A673 (cell line): Measurements from ENCODE around the gene LEP. TPM values are rescaled to one million over a fixed set of nuclear protein-coding genes. Genes with fewer than 3 reads are reported as not detected.

Experiments
- BruUV-seq: library from RNA; stranded (reverse); fragments of 400-500 nt; replicated peaks from 2 replicates; lab custom pipeline; 2021; lab: Mats Ljungman, UMichigan
- CTCF ChIA-PET: fragments of 300-600 bp; sonication (Branson Sonifier 250); formaldehyde crosslinking; loops from one replicate; lab custom pipeline; 2022; ENCODE audit warnings: antibody characterized with exemption; lab: Charles Lee
- POLR2A ChIA-PET: fragments of 300-600 bp; sonication (Branson Sonifier 250); formaldehyde crosslinking; loops from one replicate; lab custom pipeline; 2022; ENCODE audit warnings: antibody characterized with exemption; ENCODE audit not compliant: low non-redundant PET; lab: Charles Lee
- DNase-seq: peaks from one replicate; pipeline ENCODE4 v3.0.0-alpha.2; 2015; ENCODE audit warnings: low spot score
- H3K27ac ChIP-seq: fragments of 200-600 bp; sonication (generic); 2 replicates; pipeline ENCODE4 v1.5.1; 2016; ENCODE audit warnings: mixed run types, low read depth, mild to moderate bottlenecking, mixed read lengths, antibody characterized with exemption, low read length; ENCODE audit not compliant: poor library complexity, severe bottlenecking
- H3K27me3 ChIP-seq: fragments of 200-600 bp; sonication (generic); replicated peaks from 2 replicates; pipeline ENCODE4 v1.6.1; 2017; ENCODE audit warnings: mixed run types, low read depth, mild to moderate bottlenecking, mixed read lengths, antibody characterized with exemption, low read length; ENCODE audit not compliant: insufficient read depth, poor library complexity
- H3K36me3 ChIP-seq: fragments of 200-600 bp; sonication (generic); 2 replicates; pipeline ENCODE4 v1.6.1; 2016; ENCODE audit warnings: mixed run types, mild to moderate bottlenecking, mixed read lengths, antibody characterized with exemption, low read length; ENCODE audit not compliant: insufficient read depth, poor library complexity, severe bottlenecking
- H3K4me1 ChIP-seq: fragments of 200-600 bp; sonication (generic); 2 replicates; pipeline ENCODE4 v1.6.1; 2017; ENCODE audit warnings: mixed run types, mild to moderate bottlenecking, mixed read lengths, antibody characterized with exemption, low read length; ENCODE audit not compliant: insufficient read depth, poor library complexity, severe bottlenecking
- H3K4me3 ChIP-seq: fragments of 200-600 bp; sonication (generic); 2 replicates; pipeline ENCODE4 v1.5.1; 2016; ENCODE audit warnings: low read depth, mixed run types, mild to moderate bottlenecking, mixed read lengths, low read length; ENCODE audit not compliant: poor library complexity, severe bottlenecking
- H3K9me3 ChIP-seq: fragments of 200-600 bp; sonication (generic); 2 replicates; pipeline ENCODE4 v1.6.1; 2016; ENCODE audit warnings: mixed run types, low read depth, mild to moderate bottlenecking, mixed read lengths, antibody characterized with exemption, low read length; ENCODE audit not compliant: poor library complexity, severe bottlenecking
- CTCF ChIP-seq: fragments of 300-800, 200-600 bp; sonication (generic); conservative IDR thresholded peaks from 2 replicates; pipeline ENCODE4 v1.5.1; 2017; ENCODE audit warnings: low read depth, mild to moderate bottlenecking, antibody characterized with exemption, low read length, moderate library complexity, mixed read lengths
- EZH2 ChIP-seq: fragments of 200-600 bp; sonication (generic); IDR thresholded peaks from 2 replicates; pipeline ENCODE4 v1.6.1; 2017; ENCODE audit warnings: borderline replicate concordance, low read depth, mild to moderate bottlenecking, mixed read lengths, antibody characterized with exemption, low read length; ENCODE audit not compliant: poor library complexity, severe bottlenecking
- intact Hi-C: fragments of 100-400 bp; cut with micrococcal nuclease; formaldehyde crosslinking; loops from one replicate; pipeline ENCODE4 v1.10.0; 2022; ENCODE audit not compliant: unreplicated experiment
- total RNA-seq: library from RNA; stranded (reverse); gene quantifications from 2 replicates; pipeline ENCODE4 v1.2.3, GENCODE V29; 2021

LEP gene
- total RNA-seq, 1 experiment from 2014 or later, result not detected

GRCh38 chr7:128203047-128203491, 38.0 kb upstream of the LEP start:
- no peak for DNase-seq
- intact Hi-C loops, result no loop called here
- ChIA-PET POLR2A (no interaction called here), CTCF (no interaction called here)
- BruUV-seq, result no TSS peak
- Histone ChIP-seq H3K27ac (no peak overlapping the region), H3K4me1 (no peaks in the 10 kb centered on the region), H3K36me3 (no peaks in the 10 kb centered on the region), H3K4me3 (no peak overlapping the region), H3K9me3 (no peaks in the 10 kb centered on the region), H3K27me3 (peaks cover 41% of the 10 kb centered on the region)
- TF ChIP-seq EZH2 (no peak), CTCF (no peak)

GRCh38 chr7:128203710-128204214, 37.3 kb upstream of the LEP start:
- POLR2A ChIA-PET, result no interaction called here
- intact Hi-C loops, result no loop called here

DNA sequence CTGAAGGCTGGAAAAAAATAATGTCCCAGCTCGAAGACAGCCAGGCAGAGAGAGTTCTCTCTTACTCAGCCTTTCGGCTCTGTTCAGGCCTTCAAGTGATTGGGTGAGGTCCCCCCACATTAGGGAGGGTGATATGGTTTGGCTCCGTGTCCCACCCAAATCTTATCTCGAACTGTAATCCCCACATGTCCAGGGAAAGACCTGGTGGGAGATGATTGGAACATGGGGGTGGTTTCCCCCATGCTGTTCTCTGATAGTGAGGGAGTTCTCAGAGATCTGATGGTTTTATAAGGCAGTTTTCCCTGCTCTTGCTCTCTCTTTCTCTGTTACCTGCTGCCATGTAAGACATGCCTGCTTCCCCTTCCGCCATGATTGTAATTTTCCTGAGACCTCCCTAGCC, 36.6 kb upstream of the LEP start:
- Histone ChIP-seq H3K9me3 (no peaks in the 10 kb centered on the region), H3K36me3 (no peaks in the 10 kb centered on the region), H3K4me1 (no peaks in the 10 kb centered on the region), H3K27ac (no peak overlapping the region), H3K4me3 (no peak overlapping the region), H3K27me3 (peaks cover 41% of the 10 kb centered on the region)
- no peak for DNase-seq
- POLR2A ChIA-PET, result no interaction called here
- BruUV-seq, result no TSS peak
- intact Hi-C loops, result no loop called here
- TF ChIP-seq CTCF (no peak), EZH2 (no peak)
- CTCF ChIA-PET, result interaction anchor here (0.6 kb wide), 1 partner anchor 628 kb away, joined by 4 read pairs; no protein-coding TSS in a partner anchor

More at GRCh38 chr7:128203710-128204214, 37.3 kb upstream of the LEP start:
- DNase-seq, result no peak
- no TSS peak for BruUV-seq
- no peaks in the 10 kb centered on the region for H3K9me3 ChIP-seq
- peaks cover 41% of the 10 kb centered on the region for H3K27me3 ChIP-seq
- H3K27ac ChIP-seq, result no peak overlapping the region
- H3K4me3 ChIP-seq, result no peak overlapping the region
- H3K4me1 ChIP-seq, result no peaks in the 10 kb centered on the region
- TF ChIP-seq CTCF, result no peak
- TF ChIP-seq EZH2, result no peak
- CTCF ChIA-PET, result interaction anchor here (0.6 kb wide), 1 partner anchor 629 kb away, joined by 4 read pairs; no protein-coding TSS in a partner anchor
- no peaks in the 10 kb centered on the region for H3K36me3 ChIP-seq
